ENCODE data around the gene SFXN2.
"Not testable (repeated sequence)": the region's sequence is repeated elsewhere in the genome, so short reads cannot be mapped to it uniquely, and the experiment has no call there.

Gene SFXN2

DNA sequence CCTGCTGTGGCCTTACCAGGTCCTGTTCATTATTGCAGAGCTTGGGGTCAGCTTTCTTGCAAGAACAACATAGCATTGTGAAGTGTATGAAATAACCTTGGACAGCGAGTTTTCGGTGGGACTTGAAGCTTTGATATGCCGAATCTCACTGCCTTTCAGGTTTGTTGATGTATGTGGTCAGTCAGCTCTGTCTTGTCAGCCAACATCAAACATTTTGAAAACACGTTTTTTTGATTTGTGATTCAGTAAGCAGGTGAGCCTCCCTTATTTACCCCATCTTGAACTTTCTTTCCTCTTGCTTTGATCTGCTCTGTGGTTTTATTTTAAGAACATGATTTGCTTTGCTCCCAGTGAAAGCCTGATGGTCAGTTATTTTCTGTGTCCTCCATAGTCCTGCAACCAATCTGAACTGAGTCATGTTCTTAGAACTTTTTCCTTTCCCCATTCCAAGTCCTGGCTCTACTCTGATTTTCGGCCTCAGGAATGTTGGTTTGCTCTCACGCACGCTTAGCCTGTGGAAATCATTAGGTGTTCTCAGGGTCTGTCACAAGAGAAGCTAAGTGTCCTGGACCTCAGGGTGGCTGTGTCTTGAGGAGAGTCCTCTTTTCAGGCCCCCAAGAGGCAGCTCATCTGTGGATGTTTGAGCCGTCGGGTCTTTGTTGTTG lies 38.0 kb downstream of the SFXN2 start:
- DNase-seq (ENCODE audit: low read depth in 2 of 3, low spot score in 1 of 3): no peak

DNA sequence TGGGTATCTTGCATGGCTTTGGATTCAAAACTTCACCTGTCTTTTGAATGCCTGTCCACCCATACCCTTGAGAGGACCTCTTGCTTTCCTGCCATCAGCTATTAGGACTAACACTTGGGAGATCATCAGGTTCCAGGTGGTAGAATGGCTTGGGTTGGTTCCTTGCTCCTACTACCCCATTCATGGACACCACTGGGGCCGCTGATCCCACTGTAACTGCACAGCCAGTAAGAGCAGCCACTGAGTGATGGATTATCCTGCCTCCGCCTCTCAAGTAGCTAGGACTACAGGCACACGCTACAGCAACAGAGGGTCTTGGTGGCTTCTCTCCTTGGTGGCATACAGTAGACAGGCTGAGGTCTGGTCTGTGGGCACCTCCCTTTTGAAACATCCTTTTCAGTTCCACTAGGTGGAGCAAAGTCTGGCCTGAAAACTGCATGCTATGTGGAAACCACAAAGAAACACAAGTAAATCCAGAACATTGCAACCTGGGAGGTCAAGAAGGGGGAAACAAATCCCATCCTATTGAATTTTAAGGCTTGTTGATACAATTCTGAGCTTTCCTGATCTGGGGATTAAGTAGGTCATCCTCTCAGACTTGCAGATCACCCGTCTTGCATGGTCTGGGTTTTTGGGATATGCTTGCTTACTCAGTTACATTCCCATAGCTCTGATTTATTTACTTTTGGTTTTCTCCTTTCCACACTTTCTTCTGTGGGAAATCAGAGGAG lies 38.7 kb downstream of the SFXN2 start:
- DNase-seq (ENCODE audit: low read depth in 2 of 3, low spot score in 1 of 3): no peak

DNA sequence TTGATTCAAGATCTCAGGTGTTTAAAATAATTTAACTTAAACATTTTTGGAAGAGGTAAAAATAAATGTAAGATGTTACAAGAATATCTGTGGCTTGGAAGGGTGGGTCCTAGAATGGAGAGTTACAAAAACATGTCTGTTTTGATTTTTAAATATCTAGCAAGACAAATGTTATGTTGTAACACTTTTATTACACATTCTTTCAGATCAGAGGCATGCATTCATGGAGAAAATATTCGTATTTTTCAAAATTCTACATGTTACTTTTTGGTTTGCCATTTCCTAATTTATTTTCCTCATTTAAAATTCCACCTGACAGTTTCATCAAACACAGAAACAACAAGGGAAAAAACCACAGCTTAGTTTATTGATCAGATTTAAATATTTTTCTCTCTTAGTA lies 39.3 kb downstream of the SFXN2 start:
- no peak for DNase-seq (ENCODE audit: low read depth in 2 of 3, low spot score in 1 of 3)

DNA sequence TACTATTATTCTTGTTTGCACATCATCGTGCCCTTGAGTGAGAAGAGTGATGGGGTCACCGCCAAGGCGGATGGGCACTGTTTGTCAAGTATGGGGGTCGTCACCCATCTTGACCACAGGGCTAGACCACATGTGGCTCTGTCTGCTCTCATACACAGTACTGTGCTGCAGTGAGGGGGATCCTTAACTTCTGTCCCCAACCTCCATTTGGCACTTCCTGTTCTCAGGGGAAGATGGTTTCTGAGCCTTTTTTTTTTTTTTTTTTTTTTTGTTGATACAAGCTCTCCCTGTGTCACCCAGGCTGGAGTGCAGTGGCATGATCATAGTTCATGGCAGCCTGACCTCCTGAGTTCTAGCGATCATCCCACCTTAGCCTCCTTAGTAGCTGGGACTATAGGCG lies 42.9 kb downstream of the SFXN2 start:
- DNase-seq (ENCODE audit: low read depth in 2 of 3, low spot score in 1 of 3): no peak

DNA sequence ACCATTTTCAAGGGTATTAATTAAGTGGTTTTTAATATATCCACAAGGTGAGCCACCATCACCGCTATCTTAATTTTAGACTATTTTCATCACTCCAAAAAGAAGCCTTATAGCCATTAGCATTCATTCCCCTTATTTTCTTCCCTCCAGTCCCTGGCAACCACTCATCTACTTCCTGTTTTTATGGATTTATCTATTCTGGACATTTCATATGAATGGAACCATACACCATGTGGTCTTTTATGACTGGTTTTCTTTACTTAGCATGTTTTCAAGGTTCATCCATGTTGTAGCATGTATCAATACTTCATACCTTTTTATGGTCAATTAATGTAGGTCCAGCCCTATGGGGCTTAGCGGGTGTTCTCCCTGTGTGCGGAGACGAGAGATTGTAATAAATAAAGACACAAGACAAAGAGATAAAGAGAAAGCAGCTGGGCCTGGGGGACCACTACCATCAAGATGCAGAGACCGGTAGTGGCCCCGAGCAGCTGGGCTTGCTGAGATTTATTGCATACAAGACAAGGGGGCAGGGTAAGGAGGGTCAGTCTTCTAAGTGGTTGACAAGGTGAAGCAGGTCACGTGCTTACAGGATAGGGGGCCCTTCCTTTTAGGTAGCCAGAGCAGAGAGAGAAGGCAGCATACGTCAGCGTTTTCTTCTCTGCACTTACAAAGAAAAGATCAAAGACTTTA lies 44.0 kb downstream of the SFXN2 start:
- DNase-seq (ENCODE audit: low read depth in 2 of 3, low spot score in 1 of 3): no peak

DNA sequence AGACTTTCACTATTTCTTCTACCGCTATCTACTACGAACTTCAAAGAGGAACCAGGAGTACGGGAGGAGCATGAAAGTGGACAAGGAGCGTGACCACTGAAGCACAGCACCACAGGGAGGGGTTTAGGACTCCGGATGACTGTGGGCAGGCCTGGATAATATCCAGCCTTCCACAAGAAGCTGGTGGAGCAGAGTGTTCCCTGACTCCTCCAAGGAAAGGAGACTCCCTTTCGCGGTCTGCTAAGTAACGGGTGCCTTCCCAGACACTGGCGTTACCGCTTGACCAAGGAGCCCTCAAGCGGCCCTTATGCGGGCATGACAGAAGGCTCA lies 44.5 kb downstream of the SFXN2 start:
- not testable (repeated sequence) for DNase-seq (ENCODE audit: low read depth in 2 of 3, low spot score in 1 of 3)

DNA sequence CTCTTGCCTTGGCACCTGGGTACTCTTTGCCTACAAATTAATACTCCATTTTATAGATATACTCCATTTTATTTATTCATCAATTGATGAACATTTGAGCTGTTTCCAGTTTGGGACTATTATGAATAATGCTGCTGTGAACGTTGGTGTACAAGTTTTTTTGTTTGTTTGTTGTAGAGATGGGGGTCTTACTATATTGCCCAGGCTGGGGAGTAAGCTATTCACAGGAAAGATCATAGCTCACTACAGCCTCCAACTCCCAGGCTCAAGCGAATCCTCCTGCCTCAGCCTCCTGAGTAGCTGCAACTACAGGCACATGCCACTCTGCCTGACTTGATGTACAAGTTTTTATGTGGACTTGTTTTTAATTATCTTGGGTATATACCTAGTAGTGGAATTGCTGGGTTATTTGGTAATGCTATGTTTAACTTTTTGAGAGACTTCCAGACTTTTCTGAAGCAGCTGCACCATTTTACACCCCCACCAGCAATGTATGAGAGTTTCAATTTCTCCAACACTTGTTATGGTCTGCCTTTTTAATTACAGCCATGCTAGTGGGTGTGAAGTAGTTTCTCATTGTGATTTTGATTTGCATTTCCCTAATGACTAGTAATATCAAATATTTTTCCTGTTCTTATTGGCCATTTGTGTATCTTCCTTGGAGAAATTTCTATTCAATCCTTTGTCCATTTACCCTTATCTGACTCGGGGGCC lies 45.2 kb downstream of the SFXN2 start:
- DNase-seq (ENCODE audit: low read depth in 2 of 3, low spot score in 1 of 3): no peak

DNA sequence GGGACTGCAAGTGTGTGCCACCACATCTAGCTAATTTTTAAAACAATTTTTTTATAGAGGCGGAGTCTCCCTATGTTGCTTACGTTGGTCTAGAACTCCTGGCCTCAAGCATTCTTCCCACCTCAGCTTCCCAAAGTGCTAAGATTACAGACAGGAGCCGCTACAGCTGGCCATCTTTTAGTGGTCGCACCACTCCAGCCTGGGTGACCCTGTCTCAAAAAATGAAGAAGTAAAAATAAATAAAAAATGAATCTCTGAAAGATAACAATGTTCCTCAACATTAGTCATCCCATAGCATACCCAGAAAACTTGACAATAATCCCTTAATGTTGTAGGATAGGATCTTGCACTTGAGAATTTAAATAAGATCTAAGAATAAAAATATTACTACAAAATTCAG lies 47.5 kb downstream of the SFXN2 start:
- no peak for DNase-seq (ENCODE audit: low read depth in 2 of 3, low spot score in 1 of 3)

DNA sequence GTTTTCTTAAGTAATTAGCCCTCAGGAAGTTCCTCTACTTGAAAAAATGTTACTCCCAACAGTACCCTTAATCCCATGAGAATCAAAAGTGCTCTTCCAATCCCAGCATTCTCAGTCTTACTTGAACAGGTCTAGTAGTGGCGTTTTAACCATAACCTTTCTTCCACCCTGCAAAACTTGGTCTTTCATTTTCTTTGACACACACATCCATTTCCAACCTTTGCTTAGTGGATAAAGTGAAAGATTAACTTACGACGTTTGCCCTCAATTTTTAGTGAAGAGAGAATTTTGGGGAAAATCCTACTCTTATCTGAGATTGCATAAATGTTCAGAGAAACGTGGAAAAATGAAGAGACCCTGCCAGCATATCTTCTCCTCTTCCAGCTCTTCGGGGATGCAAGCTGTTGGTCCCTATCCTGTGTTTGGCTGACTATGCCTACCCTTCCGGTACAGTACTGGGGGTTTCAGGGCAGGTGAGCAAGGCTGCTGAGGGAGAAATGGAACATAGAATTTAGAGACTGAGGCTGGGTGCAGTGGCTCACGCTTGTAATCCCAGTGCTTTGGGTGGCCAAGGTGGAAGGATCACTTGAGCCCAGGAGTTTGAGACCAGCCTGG lies 48.1 kb downstream of the SFXN2 start:
- DNase-seq (ENCODE audit: low read depth in 2 of 3, low spot score in 1 of 3): no peak

DNA sequence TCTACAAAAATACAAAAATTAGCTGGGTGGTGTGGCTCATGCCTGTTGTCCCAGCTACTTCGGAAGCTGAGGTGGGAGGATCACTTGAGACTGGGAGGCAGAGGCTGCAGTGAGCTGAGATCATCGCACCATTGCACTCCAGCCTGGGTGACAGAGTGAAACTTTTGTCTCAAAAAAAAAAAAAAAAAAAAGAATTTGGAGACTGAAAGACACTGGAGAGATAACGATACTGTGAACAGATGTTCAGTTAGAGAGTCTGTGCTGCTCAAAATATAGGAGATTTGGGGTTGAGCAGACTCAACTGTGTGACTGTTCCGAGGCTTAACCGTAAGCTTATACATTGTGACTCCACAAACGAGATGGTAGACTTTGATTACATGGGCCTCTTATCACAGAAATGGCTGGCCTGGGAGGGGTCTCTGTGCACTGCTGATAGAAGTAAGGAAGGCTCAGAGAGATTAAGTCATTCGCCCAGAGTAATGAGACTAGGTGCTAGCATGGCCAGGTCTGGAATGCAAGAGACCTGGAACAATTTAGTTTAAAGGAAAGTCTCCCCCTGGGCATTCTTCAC lies 48.7 kb downstream of the SFXN2 start:
- DNase-seq (ENCODE audit: low read depth in 2 of 3, low spot score in 1 of 3): no peak

DNA sequence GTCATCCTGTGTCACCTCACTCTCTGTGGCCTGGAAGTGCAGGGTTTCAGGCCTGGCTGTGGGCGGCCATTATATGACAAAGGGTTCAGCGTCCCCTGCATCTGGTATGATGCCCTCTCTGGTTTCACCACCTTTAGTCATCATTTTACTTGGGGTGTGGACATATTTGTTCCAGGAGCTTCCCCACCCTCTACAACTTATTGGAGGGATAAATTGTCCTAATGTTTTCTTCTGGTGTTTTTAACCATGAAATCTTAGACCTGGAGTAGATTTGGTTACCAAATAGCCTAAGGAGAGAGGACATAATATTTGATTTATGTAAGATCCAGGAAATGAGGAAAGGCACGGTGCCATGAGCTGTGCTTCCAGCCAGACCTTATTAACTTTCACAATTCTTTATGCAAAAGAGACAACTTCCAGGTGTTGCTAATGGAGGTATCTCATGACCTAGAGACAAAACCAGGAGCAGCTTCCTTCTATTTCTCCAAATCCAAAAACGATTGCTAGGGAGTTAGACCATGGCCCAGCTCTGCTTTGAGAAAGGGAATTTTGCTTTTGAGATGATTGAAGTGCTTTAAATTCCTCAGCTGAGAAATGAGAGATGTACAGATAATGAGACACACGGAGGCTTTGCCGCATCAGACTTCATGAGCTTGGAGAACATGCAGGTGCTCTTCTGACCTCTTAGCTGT lies 50.2 kb downstream of the SFXN2 start:
- DNase-seq (ENCODE audit: low read depth in 2 of 3, low spot score in 1 of 3): no peak

DNA sequence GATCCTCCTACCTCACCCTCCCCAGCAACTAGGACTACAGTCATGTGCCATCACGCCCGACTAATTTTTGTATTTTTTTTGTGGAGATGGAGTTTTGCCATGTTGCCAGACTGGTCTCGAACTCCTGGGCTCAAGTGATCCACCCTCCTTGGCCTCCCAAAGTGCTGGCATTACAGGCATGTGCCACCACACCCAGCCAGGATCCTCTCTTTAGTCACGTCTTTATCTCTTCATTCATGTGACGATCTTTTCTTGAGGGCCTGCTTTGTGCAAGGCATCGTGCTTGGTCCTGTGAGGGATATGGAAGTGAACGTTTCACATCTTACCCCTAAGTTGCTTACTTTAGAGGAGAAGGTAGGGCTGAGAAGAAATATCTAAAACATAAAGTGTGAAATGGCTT lies 50.9 kb downstream of the SFXN2 start:
- DNase-seq (ENCODE audit: low read depth in 2 of 3, low spot score in 1 of 3): no peak

DNA sequence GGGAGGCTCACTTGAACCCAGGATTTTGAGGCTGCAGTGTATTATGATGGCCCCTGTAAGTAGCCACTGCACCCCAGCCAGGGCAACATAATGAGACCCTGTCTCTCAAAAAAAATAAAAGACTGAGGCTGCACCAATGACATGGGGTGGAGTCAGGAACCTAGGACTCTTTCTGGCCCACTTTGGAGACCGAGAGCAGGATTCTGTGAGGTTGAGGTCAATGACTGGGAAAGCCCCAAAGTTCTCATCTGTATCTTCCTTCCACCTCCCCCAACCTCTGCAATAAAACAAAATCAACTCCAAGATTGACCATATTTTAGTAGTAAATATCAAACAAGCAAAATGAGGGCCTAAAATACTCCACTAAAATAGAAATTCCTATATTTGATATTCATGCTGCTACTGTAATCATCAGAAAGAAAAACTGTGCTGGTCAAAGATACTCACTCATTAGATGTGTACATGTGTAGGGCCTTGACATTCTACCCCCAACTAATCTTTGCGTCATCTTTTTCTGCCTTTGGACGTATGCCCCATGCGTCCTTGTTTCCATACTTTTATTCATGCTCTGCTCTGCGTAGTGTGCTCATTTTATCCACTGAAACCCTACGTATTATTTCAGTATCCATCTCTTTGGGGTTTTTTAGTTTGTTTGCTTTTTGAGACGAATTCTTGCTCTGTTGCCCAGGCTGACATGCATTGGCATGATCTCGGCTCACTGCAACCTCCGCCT lies 53.2 kb downstream of the SFXN2 start:
- DNase-seq (ENCODE audit: low read depth in 2 of 3, low spot score in 1 of 3): no peak

DNA sequence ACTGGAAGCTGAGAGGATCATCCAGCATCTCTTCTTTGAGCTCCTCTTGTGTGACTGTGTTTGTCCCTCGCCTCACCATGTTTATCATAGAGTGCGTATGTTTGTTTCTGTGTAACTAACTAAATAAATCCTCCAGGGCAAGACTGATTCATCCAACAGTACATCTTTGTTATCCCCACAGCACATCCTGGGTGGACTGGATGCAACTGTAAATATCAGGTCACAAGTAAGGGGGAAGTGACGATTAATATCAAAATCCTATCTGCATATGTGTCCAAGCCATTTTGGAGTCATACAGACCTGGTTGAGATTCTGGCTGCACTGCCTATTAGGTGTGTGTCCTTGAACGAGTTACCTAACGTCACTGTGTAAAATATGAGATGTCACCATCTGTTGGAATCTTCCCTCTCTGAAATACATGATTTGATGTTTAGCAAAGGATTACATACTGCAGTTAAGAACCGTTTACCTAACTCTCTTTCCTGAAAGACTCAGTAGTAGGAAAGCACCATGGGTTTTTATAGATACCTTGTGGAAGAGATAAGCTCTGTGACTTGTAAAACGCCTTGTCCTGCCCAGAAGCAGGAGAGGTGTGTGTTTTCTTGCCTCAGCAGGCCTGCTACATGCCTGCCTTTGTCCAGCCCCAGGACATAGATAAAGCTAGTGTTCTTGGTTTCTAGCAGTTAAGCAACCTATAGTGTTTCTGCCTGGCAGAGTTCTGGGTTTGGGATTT lies 55.1 kb downstream of the SFXN2 start:
- DNase-seq (ENCODE audit: low read depth in 2 of 3, low spot score in 1 of 3): no peak

DNA sequence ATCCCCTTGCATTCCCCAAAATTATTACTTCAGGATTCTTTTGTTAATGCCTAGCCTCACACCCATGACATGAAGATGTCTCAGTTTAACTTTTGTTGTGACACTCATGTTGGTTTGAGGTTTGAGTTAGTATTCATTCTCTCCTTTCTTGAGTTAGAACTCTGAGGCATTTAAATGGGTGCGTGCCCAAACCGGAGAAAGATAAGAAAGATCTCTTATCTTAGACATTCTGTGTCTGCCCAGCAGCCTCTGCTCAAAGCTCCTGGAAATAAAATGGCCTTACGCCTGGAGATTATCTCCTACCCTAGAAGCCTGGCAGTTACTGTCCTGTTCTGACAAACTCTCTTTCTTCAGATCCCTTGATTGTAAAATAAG lies 55.7 kb downstream of the SFXN2 start:
- DNase-seq (ENCODE audit: low read depth in 2 of 3, low spot score in 1 of 3): no peak

DNA sequence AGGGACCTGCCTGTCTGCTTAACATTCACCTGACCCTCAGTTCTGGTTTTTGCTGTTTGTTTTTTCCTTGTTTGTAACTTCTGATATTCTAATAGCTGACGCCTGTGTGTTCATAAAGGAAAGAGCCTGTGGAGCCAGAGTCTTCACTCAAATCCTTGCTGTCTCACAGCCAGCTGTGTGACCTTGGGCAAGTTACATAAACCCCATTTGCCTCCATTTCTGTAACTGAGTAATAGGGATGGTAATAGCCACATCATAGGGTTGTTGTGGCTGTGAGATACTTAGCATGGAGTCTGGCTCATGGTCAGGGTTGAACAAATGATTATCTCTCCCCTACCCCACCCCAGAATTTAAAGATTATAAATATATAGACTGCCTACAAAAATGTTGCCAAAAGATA lies 56.4 kb downstream of the SFXN2 start:
- DNase-seq (ENCODE audit: low read depth in 2 of 3, low spot score in 1 of 3): no peak

DNA sequence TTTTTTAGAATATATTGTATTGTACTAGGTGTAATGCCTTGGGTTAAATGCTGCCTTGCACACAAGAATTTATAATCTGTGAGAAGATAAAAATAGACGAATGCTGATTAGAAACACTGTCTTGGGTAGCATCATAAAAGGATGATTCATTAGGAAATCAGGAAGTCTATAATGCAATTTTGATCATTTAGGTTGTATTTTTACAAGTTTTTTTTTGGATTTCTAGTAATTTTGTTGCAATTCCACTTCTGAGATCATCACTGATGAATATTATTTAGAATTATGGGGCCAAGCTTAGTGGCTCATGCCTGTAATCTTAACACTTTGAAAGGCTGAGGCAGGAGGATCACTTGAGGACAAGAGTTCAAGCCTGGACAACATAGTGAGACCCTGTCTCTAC lies 58.9 kb downstream of the SFXN2 start:
- DNase-seq (ENCODE audit: low read depth in 2 of 3, low spot score in 1 of 3): no peak

DNA sequence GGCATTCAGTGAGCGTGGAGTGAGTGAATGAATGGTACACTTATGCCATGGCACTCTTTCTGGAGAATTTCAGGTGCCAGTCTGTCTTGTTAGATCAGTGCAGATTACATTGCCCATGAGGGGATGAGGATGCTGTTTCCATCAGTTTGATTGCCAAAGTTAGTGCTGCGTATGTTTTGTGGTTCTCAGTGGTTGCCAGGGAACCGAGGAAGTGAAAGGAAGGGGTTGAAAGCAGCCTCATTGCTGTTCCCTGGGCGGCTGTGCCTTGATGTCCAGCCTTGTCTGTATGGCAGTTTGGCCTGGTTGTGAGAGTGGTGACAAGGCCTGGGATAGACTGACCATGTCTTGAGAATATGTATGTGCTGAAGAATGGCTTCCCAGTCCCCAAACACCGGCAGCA lies 59.5 kb downstream of the SFXN2 start:
- no peak for DNase-seq (ENCODE audit: low read depth in 2 of 3, low spot score in 1 of 3)

DNA sequence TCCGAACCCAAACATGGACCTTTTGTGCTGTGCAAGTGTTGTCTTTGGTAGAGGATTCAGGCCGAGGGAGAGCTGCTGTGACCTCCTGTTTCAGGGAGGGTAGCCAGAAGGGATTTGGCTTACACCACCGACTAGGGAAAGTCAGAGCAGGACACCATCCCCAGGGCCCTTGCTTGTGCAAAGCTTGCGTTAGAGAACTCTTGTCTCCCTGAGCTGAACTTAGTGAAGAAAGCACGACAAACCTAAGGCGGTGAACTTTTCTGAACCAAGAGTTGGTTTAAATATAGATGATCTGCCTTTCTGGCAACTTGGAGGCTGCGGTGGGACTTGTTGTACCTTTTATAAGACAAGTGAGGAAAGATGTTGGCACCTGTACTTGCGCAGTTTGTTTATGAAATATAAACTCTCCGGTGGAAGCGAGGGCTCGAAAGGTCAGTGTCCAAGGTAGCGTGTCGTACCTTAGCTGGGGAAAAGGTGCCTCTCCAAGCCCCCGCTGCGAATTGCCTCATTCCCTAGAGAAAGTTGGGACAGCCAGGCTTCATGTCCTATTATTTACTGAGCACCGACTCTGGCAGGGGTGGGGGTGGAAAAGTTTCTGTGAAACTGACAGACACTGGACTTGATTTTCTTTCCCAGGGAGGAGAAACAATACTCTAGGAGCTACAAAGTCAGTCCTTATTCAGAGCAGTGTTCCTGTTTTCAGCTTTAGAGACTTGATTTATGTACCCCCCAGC lies 60.9 kb downstream of the SFXN2 start:
- DNase-seq (ENCODE audit: low read depth in 2 of 3, low spot score in 1 of 3): no peak

Data from stimulated activated CD4-positive, alpha-beta T cell treated with anti-CD3 and anti-CD28 coated beads, Interleukin-12 subunit alpha, Interleukin-12 subunit beta, amount 100 ng/mL, for 48 hours (primary cell).